GM12892 (cell line): ENCODE data around the gene FBXO15.

Source experiments
- POLR2A ChIP-seq: IDR thresholded peaks from 2 replicates; pipeline ENCODE4 v1.6.1; 2011; ENCODE audit warnings: low read depth, low read length, control low read depth
- POLR2AphosphoS5 ChIP-seq: IDR thresholded peaks from 2 replicates; pipeline ENCODE4 v1.6.1; 2011; ENCODE audit warnings: low read depth, low read length, control low read depth

DNA sequence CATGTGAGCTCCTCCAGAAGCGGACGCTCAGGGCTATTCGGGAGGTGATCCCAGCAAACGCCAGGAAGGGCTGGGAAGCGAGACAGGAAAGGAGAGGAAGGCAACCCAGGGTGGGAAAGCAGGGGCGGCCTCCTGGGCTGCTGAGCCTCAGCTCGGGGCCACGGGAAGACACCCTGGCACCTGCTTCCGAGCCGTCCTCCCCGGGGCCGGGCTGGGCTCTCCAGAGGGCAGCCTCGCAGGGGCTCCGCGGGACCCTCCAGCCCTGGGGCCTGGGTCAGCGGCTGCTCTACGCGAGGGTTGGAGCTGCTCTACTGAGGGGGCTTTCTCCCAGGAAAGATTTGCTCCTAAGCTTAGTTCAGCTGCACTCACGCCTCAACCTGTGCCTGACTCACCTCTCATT is 34.7 kb upstream of the FBXO15 start:
- TF ChIP-seq POLR2AphosphoS5 (no peak), POLR2A (no peak)
